HepG2 (cell line): ENCODE data around the gene MINDY2. TPM values are rescaled to one million over a fixed set of nuclear protein-coding genes. Genes with fewer than 3 reads are reported as not detected.
A peak's percentile ranks its signal among the peaks of the same experiment; 100 is the strongest.

Source experiments
- ATF7 ChIP-seq, 2 experiments: fragments of 450-650 bp in 1 of 2; sonication (generic) in 1 of 2; formaldehyde crosslinking in 1 of 2; IDR thresholded peaks; 2 replicates each; pipeline versions ENCODE4 v1.4.0 to v1.6.1; 2016 to 2020; ENCODE audit warnings: antibody characterized with exemption in 1 of 2, mild to moderate bottlenecking in 1 of 2, missing genetic modification reagents in 1 of 2
- DMTF1 ChIP-seq: sonication (generic); formaldehyde crosslinking; IDR thresholded peaks from 2 replicates; pipeline ENCODE4 v1.4.0; 2020; ENCODE audit warnings: mild to moderate bottlenecking, missing genetic modification reagents
- ERF ChIP-seq: IDR thresholded peaks from 2 replicates; pipeline ENCODE4 v1.6.1; 2018; ENCODE audit warnings: missing biosample characterization, missing genetic modification reagents
- SALL1 ChIP-seq: sonication (generic); formaldehyde crosslinking; IDR thresholded peaks from 2 replicates; pipeline ENCODE4 v1.8.0; 2022; ENCODE audit warnings: mild to moderate bottlenecking, missing genetic modification reagents
- SALL2 ChIP-seq: sonication (generic); formaldehyde crosslinking; IDR thresholded peaks from 2 replicates; pipeline ENCODE4 v1.8.1; 2023; ENCODE audit warnings: mild to moderate bottlenecking, missing genetic modification reagents, inconsistent platforms
- STAG1 ChIP-seq: sonication (generic); formaldehyde crosslinking; IDR thresholded peaks from 2 replicates; pipeline ENCODE4 v1.4.0; 2020; ENCODE audit warnings: missing genetic modification reagents
- ZFP82 ChIP-seq: sonication (generic); formaldehyde crosslinking; IDR thresholded peaks from 2 replicates; pipeline ENCODE4 v1.5.1; 2020; ENCODE audit warnings: mild to moderate bottlenecking, missing genetic modification reagents, borderline replicate concordance
- ZFY ChIP-seq: sonication (generic); formaldehyde crosslinking; IDR thresholded peaks from 2 replicates; pipeline ENCODE4 v1.4.0; 2020; ENCODE audit warnings: missing genetic modification reagents
- ZNF788 ChIP-seq: sonication (generic); formaldehyde crosslinking; IDR thresholded peaks from 2 replicates; pipeline ENCODE4 v1.5.0; 2020; ENCODE audit warnings: mild to moderate bottlenecking, missing genetic modification reagents, borderline replicate concordance
- ZUFSP ChIP-seq: sonication (generic); formaldehyde crosslinking; IDR thresholded peaks from 2 replicates; pipeline ENCODE4 v1.9.0; 2021; ENCODE audit warnings: missing genetic modification reagents, mild to moderate bottlenecking, borderline replicate concordance
- polyA plus RNA-seq, 8 experiments: library from polyadenylated mRNA; depleted of rRNA in 3 of 8; stranded (reverse) in 7 of 8; unstranded in 1 of 8; fragments of >200 nt; fragmentation: Illumina TruSeq in 4 of 8; extraction: Trizol in 4 of 8; gene quantifications; 2 replicates each; pipeline versions ENCODE4 v1.2.1 to v1.2.3, GENCODE V29; 2011 to 2016; ENCODE audit warnings: low read depth in 4 of 8, missing spikeins in 1 of 8, mixed read lengths in 1 of 8; ENCODE audit not compliant: insufficient read depth in 1 of 8
- total RNA-seq, 5 experiments: library from RNA; depleted of rRNA; stranded (reverse); fragments of >200 nt; fragmentation: Illumina TruSeq; extraction: Trizol; gene quantifications; 2 replicates each; pipeline ENCODE4 v1.2.3, GENCODE V29; 2016; ENCODE audit warnings: low read depth in 1 of 5

Gene MINDY2
- total and polyA plus RNA-seq, 2 of the 13 experiments (the other 11 are each of a cell fraction or from before 2014, with no cell fraction given) = 7.2 to 12.6 TPM

- TF ChIP-seq ZUFSP (CRISPR knock-in tag) (no peak), ATF7 (IDR thresholded peaks at IDR 0.05) (no peak), ATF7 (CRISPR knock-in tag; IDR thresholded peaks at IDR 0.05) (no peak), ZNF788 (CRISPR knock-in tag) (peak; percentile 49; the same call in 1 of the 2 replicates), DMTF1 (CRISPR knock-in tag) (no peak), STAG1 (CRISPR knock-in tag) (peak; percentile 10; the same call in 1 of the 2 replicates), ERF (CRISPR knock-in tag) (no peak; the same call in 1 of the 2 replicates), SALL2 (CRISPR knock-in tag) (no peak), ZFY (peak; percentile 26), SALL1 (peak; percentile 47; the same call in 1 of the 2 replicates), ZFP82 (CRISPR knock-in tag) (no peak)
These were observed 21.4 kb upstream of the MINDY2 start, which contains the start of gene ADAM10 (continued) for GRCh38 chr15:58749532-58750337.
